SK-N-SH (cell line): ENCODE results near the gene CTDP1. TPM values are rescaled to one million over a fixed set of nuclear protein-coding genes. Genes with fewer than 3 reads are reported as not detected.

ENCODE experiments used
- CTCF ChIA-PET: fragments of 300-600, 350-600 bp; formaldehyde crosslinking; extraction: SDS; loops from one replicate; lab custom pipeline; 2021; lab: Yijun Ruan, JAX
- POLR2A ChIA-PET: fragments of 350-600 bp; sonication (Branson Sonifier 250); formaldehyde crosslinking; extraction: SDS; loops from one replicate; lab custom pipeline; 2020; ENCODE audit warnings: antibody characterized with exemption, inconsistent platforms; lab: Yijun Ruan, JAX
- DNase-seq: peaks from one replicate; pipeline ENCODE4 v3.0.0; 2012
- H2AFZ ChIP-seq: fragments of 200-600 bp; sonication (generic); 2 replicates; pipeline ENCODE4 v1.8.1; 2016; ENCODE audit warnings: antibody characterized with exemption, mild to moderate bottlenecking, low read depth
- H3F3A ChIP-seq: fragments of 200-600 bp; sonication (generic); replicated peaks from 2 replicates; pipeline ENCODE3; 2016; ENCODE audit warnings: antibody characterized with exemption, mild to moderate bottlenecking; ENCODE audit not compliant: insufficient read depth
- H3K27ac ChIP-seq, 2 experiments: fragments of 200-500 bp in 1 of 2; fragments of 200-600 bp in 1 of 2; sonication (Bioruptor generic) in 1 of 2; sonication (generic), shearing (Covaris generic) in 1 of 2; 2 replicates each; pipeline versions ENCODE4 v1.5.1 to v1.6.1; 2014 to 2016; ENCODE audit warnings: low read depth in 2 of 2, inconsistent platforms in 1 of 2, low read length in 1 of 2, mild to moderate bottlenecking in 1 of 2, mixed read lengths in 1 of 2
- H3K27me3 ChIP-seq: fragments of 200-600 bp; sonication (generic), shearing (Covaris generic); 2 replicates; pipeline ENCODE4 v1.6.1; 2016; ENCODE audit warnings: mixed run types; ENCODE audit not compliant: insufficient read depth
- H3K36me3 ChIP-seq, 2 experiments: fragments of 200-500 bp in 1 of 2; fragments of 200-600 bp in 1 of 2; sonication (Bioruptor generic) in 1 of 2; sonication (generic) in 1 of 2; replicated peaks in 1 of 2; 2 replicates each; pipeline versions ENCODE3 to v1.5.1; 2014 to 2016; ENCODE audit warnings: low read length in 1 of 2, mild to moderate bottlenecking in 1 of 2; ENCODE audit not compliant: insufficient read depth in 2 of 2, control insufficient read depth in 1 of 2
- H3K4me1 ChIP-seq, 2 experiments: fragments of 200-500 bp in 1 of 2; fragments of 200-600 bp in 1 of 2; sonication (Bioruptor generic) in 1 of 2; sonication (generic), shearing (Covaris generic) in 1 of 2; 2 replicates each; pipeline versions ENCODE4 v1.5.1 to v1.6.1; 2014 to 2016; ENCODE audit warnings: low read depth in 1 of 2, low read length in 1 of 2, mixed run types in 1 of 2; ENCODE audit not compliant: insufficient read depth in 2 of 2, control insufficient read depth in 1 of 2
- H3K4me2 ChIP-seq: fragments of 200-600 bp; sonication (generic), shearing (Covaris generic); 2 replicates; pipeline ENCODE4 v1.6.1; 2017; ENCODE audit warnings: mixed run types
- H3K4me3 ChIP-seq, 2 experiments: fragments of 200-500 bp in 1 of 2; fragments of 200-600 bp in 1 of 2; sonication (Bioruptor generic) in 1 of 2; sonication (generic), shearing (Covaris generic) in 1 of 2; 2 replicates each; pipeline versions ENCODE4 v1.5.1 to v1.8.1; 2014 to 2016; ENCODE audit warnings: low read depth in 2 of 2, inconsistent platforms in 1 of 2, low read length in 1 of 2, mild to moderate bottlenecking in 1 of 2, mixed read lengths in 1 of 2, moderate library complexity in 1 of 2
- H3K79me2 ChIP-seq: fragments of 200-600 bp; sonication (generic); 2 replicates; pipeline ENCODE4 v1.8.1; 2017; ENCODE audit warnings: mild to moderate bottlenecking; ENCODE audit not compliant: insufficient read depth
- H3K9ac ChIP-seq: fragments of 200-600 bp; sonication (generic); 2 replicates; pipeline ENCODE4 v1.6.1; 2017; ENCODE audit warnings: mixed run types
- H3K9me2 ChIP-seq: fragments of 200-600 bp; sonication (generic); 2 replicates; pipeline ENCODE4 v1.6.1; 2017; ENCODE audit warnings: mixed run types
- H3K9me3 ChIP-seq: fragments of 200-600 bp; sonication (generic); 2 replicates; pipeline ENCODE4 v1.6.1; 2017; ENCODE audit warnings: mixed run types, mild to moderate bottlenecking, moderate library complexity
- H4K20me1 ChIP-seq: fragments of 200-600 bp; sonication (generic); 2 replicates; pipeline ENCODE4 v1.6.1; 2017; ENCODE audit warnings: mild to moderate bottlenecking, mixed run types; ENCODE audit not compliant: insufficient read depth
- EP300 ChIP-seq, 2 experiments: IDR thresholded peaks; 2 replicates each; pipeline versions ENCODE4 v1.4.0 to v1.6.1; 2012; ENCODE audit warnings: borderline replicate concordance in 1 of 2, low read depth in 1 of 2, low read length in 1 of 2
- FOXJ3 ChIP-seq: sonication (generic); formaldehyde crosslinking; IDR thresholded peaks from 2 replicates; pipeline ENCODE4 v1.5.1; 2020; ENCODE audit warnings: mild to moderate bottlenecking, missing genetic modification reagents
- FOXM1 ChIP-seq: IDR thresholded peaks from 2 replicates; pipeline ENCODE4 v1.4.0; 2012; ENCODE audit warnings: low read depth, mild to moderate bottlenecking
- GABPA ChIP-seq: IDR thresholded peaks from 2 replicates; pipeline ENCODE4 v1.4.0; 2012; ENCODE audit warnings: low read depth, mild to moderate bottlenecking
- JUND ChIP-seq: IDR thresholded peaks from 2 replicates; pipeline ENCODE4 v1.4.0; 2012
- MAX ChIP-seq: IDR thresholded peaks from 2 replicates; pipeline ENCODE4 v1.4.0; 2012; ENCODE audit warnings: low read depth
- MXI1 ChIP-seq: IDR thresholded peaks from 2 replicates; pipeline ENCODE4 v1.6.1; 2012; ENCODE audit warnings: mild to moderate bottlenecking, low read depth, low read length, improper control_type of control experiment
- POLR2AphosphoS5 ChIP-seq: IDR thresholded peaks from 2 replicates; pipeline ENCODE4 v1.6.1; 2012; ENCODE audit warnings: low read depth, low read length
- RAD21 ChIP-seq: IDR thresholded peaks from 2 replicates; pipeline ENCODE4 v1.6.1; 2012; ENCODE audit warnings: mild to moderate bottlenecking, low read length
- RXRA ChIP-seq: IDR thresholded peaks from 2 replicates; pipeline ENCODE4 v1.4.0; 2012; ENCODE audit warnings: low read depth, mild to moderate bottlenecking, borderline replicate concordance
- SIN3A ChIP-seq: IDR thresholded peaks from 2 replicates; pipeline ENCODE4 v1.6.1; 2012; ENCODE audit warnings: low read depth, mild to moderate bottlenecking, low read length, moderate library complexity, borderline replicate concordance
- TAF1 ChIP-seq: IDR thresholded peaks from 2 replicates; pipeline ENCODE4 v1.6.1; 2012; ENCODE audit warnings: low read depth, mild to moderate bottlenecking, low read length, moderate library complexity, borderline replicate concordance
- USF2 ChIP-seq: fragments of 150-350 bp; IDR thresholded peaks from 2 replicates; pipeline ENCODE4 v1.6.1; 2017; ENCODE audit warnings: antibody characterized with exemption, low read length, low read depth, borderline replicate concordance
- WGBS: methylation state at CpG from one replicate; pipeline ENCODE4 v1.1.6; 2017; ENCODE audit warnings: low lambda C conversion rate; 5-methylcytosine and 5-hydroxymethylcytosine counted together
- polyA plus RNA-seq, 3 experiments: library from polyadenylated mRNA; depleted of rRNA; stranded (reverse); fragments of >200 nt; gene quantifications; 2 replicates each; pipeline ENCODE4 v1.2.3, GENCODE V29; 2012
- TF ChIP-seq, protein P1 (sequence below): fragments of 200-600 bp; sonication (generic); IDR thresholded peaks from 2 replicates; pipeline ENCODE4 v1.6.1; 2017; ENCODE audit warnings: antibody characterized with exemption, mild to moderate bottlenecking, moderate library complexity
- TF ChIP-seq, protein P2 (sequence below): fragments of 150-350 bp; IDR thresholded peaks from 2 replicates; pipeline ENCODE4 v1.6.1; 2016; ENCODE audit warnings: mild to moderate bottlenecking, low read depth, low read length
- TF ChIP-seq, protein P3 (sequence below): IDR thresholded peaks from 2 replicates; pipeline ENCODE4; 2012
- TF ChIP-seq, protein P4 (sequence below): IDR thresholded peaks from 2 replicates; pipeline ENCODE4 v1.4.0; 2012; ENCODE audit warnings: low read depth, borderline replicate concordance

CTDP1 gene
- polyA plus RNA-seq, 1 of the 3 experiments (the other 2 are of a cell fraction), result 15.6 TPM

DNA sequence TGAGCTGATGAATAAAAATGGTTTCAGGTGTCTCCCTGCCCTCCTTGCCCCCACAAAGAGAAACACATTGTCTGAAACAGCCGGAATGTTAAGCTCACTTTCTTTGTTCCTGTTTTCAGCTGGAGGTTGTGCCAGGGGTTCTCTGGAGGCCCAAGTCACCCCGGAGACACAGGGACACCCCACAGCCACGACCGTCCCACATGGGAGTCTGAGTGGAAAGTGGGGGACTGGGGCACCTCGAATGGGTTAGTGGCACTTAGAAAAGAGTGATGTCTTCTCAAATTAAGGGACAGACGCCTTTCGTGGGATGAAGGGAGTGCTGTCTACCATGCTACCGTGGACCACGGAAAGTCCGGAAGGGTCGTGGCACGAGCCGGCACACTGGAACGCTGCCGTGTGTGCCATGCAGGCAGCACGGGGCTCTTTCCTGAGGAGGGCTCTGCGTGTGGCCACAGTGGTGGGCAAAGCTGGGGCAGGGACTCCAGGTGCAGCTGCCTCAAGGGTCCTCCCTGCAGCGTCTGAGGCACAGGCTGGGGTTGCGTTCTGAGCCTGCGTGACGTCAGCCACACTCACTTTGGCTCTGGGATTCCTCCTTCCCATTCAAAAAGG is 39.4 kb upstream of the CTDP1 start:
- POLR2A ChIA-PET, result no interaction called here
- no peak overlapping the region for H3K9ac ChIP-seq
- no peaks in the 10 kb centered on the region for H3K79me2 ChIP-seq
- no peak overlapping the region for H3K4me2 ChIP-seq
- no peak for TF ChIP-seq POLR2AphosphoS5
- TF ChIP-seq, protein P1, sequence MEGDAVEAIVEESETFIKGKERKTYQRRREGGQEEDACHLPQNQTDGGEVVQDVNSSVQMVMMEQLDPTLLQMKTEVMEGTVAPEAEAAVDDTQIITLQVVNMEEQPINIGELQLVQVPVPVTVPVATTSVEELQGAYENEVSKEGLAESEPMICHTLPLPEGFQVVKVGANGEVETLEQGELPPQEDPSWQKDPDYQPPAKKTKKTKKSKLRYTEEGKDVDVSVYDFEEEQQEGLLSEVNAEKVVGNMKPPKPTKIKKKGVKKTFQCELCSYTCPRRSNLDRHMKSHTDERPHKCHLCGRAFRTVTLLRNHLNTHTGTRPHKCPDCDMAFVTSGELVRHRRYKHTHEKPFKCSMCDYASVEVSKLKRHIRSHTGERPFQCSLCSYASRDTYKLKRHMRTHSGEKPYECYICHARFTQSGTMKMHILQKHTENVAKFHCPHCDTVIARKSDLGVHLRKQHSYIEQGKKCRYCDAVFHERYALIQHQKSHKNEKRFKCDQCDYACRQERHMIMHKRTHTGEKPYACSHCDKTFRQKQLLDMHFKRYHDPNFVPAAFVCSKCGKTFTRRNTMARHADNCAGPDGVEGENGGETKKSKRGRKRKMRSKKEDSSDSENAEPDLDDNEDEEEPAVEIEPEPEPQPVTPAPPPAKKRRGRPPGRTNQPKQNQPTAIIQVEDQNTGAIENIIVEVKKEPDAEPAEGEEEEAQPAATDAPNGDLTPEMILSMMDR, result no peak
- no peak for TF ChIP-seq GABPA
- no peak for TF ChIP-seq FOXM1
- no peak for TF ChIP-seq FOXJ3 (CRISPR knock-in tag)
- TF ChIP-seq MAX, result no peak
- no peak for TF ChIP-seq JUND
- TF ChIP-seq MXI1, result no peak
- TF ChIP-seq EP300 (IDR thresholded peaks at IDR 0.05; ENCODE audit: borderline replicate concordance in 1 of 2, low read depth in 1 of 2, low read length in 1 of 2), result no peak
- TF ChIP-seq, protein P2, sequence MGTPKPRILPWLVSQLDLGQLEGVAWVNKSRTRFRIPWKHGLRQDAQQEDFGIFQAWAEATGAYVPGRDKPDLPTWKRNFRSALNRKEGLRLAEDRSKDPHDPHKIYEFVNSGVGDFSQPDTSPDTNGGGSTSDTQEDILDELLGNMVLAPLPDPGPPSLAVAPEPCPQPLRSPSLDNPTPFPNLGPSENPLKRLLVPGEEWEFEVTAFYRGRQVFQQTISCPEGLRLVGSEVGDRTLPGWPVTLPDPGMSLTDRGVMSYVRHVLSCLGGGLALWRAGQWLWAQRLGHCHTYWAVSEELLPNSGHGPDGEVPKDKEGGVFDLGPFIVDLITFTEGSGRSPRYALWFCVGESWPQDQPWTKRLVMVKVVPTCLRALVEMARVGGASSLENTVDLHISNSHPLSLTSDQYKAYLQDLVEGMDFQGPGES, result no peak
- no peak for TF ChIP-seq TAF1
- no peaks in the 10 kb centered on the region for H4K20me1 ChIP-seq
- no peak overlapping the region for H3K4me3 ChIP-seq
- H3K4me1 ChIP-seq, result no peaks in the 10 kb centered on the region; a peak in 1 of 4 replicates
- H3F3A ChIP-seq, result no peaks in the 10 kb centered on the region
- DNase-seq, result no peak
- no peaks in the 10 kb centered on the region for H3K36me3 ChIP-seq
- 20% methylated on average over 7 of the region's 21 CpGs for WGBS
- CTCF ChIA-PET, result no interaction called here
- H3K27me3 ChIP-seq, result peaks cover 76% of the 10 kb centered on the region
- H3K27ac ChIP-seq, result no peak overlapping the region
- H3K9me2 ChIP-seq, result no peaks in the 10 kb centered on the region
- no peak overlapping the region for H2AFZ ChIP-seq
- H3K9me3 ChIP-seq, result no peaks in the 10 kb centered on the region

GRCh38 chr18:79640875-79641274 is 38.7 kb upstream of the CTDP1 start:
- H3K4me2 ChIP-seq, result no peak overlapping the region
- 21% methylated on average over 10 of the region's 10 CpGs for WGBS
- no peaks in the 10 kb centered on the region for H3K9me2 ChIP-seq
- H3K4me1 ChIP-seq, result no peaks in the 10 kb centered on the region; a peak in 1 of 4 replicates
- CTCF ChIA-PET, result interaction anchor here (0.8 kb wide), 1 partner anchor 260 kb away, joined by 3 read pairs; no protein-coding TSS in a partner anchor
- H3K36me3 ChIP-seq, result no peaks in the 10 kb centered on the region
- H3K27me3 ChIP-seq, result peaks cover 83% of the 10 kb centered on the region
- DNase-seq, result no peak
- no peaks in the 10 kb centered on the region for H3K79me2 ChIP-seq
- no peak overlapping the region for H2AFZ ChIP-seq
- H3K27ac ChIP-seq, result no peak overlapping the region
- no peaks in the 10 kb centered on the region for H4K20me1 ChIP-seq
- POLR2A ChIA-PET, result no interaction called here
- no peaks in the 10 kb centered on the region for H3K9me3 ChIP-seq
- no peaks in the 10 kb centered on the region for H3F3A ChIP-seq
- H3K4me3 ChIP-seq, result no peak overlapping the region
- TF ChIP-seq, protein P3, sequence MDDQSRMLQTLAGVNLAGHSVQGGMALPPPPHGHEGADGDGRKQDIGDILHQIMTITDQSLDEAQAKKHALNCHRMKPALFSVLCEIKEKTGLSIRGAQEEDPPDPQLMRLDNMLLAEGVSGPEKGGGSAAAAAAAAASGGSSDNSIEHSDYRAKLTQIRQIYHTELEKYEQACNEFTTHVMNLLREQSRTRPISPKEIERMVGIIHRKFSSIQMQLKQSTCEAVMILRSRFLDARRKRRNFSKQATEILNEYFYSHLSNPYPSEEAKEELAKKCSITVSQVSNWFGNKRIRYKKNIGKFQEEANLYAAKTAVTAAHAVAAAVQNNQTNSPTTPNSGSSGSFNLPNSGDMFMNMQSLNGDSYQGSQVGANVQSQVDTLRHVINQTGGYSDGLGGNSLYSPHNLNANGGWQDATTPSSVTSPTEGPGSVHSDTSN, result no peak
- TF ChIP-seq USF2 (no peak), RXRA (no peak), RAD21 (no peak), FOXJ3 (CRISPR knock-in tag) (no peak), SIN3A (no peak)
- TF ChIP-seq, protein P4, sequence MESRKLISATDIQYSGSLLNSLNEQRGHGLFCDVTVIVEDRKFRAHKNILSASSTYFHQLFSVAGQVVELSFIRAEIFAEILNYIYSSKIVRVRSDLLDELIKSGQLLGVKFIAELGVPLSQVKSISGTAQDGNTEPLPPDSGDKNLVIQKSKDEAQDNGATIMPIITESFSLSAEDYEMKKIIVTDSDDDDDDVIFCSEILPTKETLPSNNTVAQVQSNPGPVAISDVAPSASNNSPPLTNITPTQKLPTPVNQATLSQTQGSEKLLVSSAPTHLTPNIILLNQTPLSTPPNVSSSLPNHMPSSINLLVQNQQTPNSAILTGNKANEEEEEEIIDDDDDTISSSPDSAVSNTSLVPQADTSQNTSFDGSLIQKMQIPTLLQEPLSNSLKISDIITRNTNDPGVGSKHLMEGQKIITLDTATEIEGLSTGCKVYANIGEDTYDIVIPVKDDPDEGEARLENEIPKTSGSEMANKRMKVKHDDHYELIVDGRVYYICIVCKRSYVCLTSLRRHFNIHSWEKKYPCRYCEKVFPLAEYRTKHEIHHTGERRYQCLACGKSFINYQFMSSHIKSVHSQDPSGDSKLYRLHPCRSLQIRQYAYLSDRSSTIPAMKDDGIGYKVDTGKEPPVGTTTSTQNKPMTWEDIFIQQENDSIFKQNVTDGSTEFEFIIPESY, result no peak
- H3K9ac ChIP-seq, result no peak overlapping the region
